ENCODE results near the gene EPG5.
"Not testable (repeated sequence)": the region's sequence is repeated elsewhere in the genome, so short reads cannot be mapped to it uniquely, and the experiment has no call there.

EPG5 gene

DNA sequence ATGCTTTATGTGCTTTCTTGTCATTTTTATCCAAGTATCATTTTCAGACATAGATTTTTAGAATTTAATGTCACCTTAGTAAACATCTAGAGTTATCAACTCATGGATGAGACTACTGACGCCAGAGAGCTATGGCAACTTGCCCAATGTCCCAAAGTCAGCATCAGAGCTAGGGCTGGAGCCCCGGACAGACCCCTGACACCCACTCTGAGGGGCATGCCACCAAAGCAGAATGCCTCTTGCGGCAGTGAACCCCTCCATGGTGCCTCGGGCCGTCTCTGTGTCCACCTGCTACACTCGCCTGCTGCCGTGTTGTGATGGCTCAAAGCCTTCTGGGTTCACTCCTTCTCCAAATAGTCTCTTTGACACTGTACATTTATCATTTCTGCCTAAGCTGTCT is 136.2 kb downstream of the EPG5 start:
- no peak overlapping the region for H3K27ac ChIP-seq
- no peak for TF ChIP-seq ZFX (IDR thresholded peaks at IDR 0.05; ENCODE audit: borderline replicate concordance)
- TF ChIP-seq, protein P1, sequence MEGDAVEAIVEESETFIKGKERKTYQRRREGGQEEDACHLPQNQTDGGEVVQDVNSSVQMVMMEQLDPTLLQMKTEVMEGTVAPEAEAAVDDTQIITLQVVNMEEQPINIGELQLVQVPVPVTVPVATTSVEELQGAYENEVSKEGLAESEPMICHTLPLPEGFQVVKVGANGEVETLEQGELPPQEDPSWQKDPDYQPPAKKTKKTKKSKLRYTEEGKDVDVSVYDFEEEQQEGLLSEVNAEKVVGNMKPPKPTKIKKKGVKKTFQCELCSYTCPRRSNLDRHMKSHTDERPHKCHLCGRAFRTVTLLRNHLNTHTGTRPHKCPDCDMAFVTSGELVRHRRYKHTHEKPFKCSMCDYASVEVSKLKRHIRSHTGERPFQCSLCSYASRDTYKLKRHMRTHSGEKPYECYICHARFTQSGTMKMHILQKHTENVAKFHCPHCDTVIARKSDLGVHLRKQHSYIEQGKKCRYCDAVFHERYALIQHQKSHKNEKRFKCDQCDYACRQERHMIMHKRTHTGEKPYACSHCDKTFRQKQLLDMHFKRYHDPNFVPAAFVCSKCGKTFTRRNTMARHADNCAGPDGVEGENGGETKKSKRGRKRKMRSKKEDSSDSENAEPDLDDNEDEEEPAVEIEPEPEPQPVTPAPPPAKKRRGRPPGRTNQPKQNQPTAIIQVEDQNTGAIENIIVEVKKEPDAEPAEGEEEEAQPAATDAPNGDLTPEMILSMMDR (IDR thresholded peaks at IDR 0.05): no peak

DNA sequence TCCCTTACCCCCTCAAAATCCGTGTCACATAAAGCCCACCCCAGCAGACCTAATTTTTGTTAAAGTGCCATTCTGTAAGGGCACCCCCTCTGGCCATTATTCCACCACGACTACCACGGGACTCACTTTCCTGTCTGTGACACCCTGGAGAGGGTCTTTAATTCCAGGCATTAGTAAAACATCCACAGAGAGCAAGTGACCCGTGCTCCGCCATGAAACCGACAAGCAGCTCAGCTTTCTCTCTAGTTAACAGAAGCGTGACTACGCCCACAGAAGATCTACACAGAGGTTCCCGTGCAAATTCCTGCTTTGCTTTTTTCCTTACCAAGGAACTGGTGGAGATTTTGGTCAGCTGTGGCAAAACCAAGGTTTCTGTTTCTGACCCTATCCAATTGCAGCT is 137.3 kb downstream of the EPG5 start:
- no peak overlapping the region for H3K27ac ChIP-seq
- no peak for TF ChIP-seq ZFX (IDR thresholded peaks at IDR 0.05; ENCODE audit: borderline replicate concordance)
- TF ChIP-seq, protein P1 (IDR thresholded peaks at IDR 0.05): no peak

DNA sequence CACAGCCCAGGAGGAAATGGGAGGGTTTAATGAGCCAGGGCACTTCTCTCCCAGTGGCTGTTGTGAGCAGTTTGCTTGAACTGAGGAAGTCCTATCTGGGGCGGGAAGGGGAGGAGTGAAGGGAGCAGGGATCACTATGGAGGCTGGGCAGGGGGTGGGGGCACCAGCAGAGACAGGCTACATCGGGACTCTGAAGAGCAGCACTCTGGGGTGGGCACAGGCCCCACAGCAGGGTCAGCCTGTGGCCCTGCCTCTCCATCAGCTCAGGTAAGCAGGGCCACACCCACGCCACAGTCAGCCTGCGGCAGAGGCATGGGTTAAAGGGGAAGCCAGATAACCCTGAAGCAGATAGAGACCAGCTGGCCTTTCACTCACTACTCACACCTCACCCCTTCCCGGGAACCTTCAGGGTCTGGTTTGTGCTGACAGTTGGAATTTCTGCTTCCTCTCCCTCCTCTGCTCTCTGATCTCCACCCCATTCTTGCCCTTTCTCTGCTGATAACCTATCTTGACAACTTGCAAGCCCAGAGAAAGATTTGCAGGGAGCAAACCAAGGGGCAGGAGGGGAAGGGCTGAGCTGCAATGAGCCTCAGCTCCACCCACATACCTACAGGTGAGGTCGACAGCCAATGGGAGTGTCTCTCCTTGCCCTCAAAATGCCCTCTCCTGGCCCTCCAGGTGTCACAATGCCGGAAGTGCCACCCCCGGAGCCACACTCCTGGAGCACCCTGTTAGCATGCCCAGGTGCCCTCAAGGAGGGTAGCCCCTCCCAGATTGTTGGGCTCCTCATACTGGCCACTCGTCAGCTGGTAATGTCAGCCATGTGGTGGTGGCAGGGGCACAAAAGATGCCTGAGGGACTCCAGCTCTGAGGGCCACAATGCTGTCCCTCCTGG is 138.0 kb downstream of the EPG5 start:
- H3K27ac ChIP-seq: no peak overlapping the region

DNA sequence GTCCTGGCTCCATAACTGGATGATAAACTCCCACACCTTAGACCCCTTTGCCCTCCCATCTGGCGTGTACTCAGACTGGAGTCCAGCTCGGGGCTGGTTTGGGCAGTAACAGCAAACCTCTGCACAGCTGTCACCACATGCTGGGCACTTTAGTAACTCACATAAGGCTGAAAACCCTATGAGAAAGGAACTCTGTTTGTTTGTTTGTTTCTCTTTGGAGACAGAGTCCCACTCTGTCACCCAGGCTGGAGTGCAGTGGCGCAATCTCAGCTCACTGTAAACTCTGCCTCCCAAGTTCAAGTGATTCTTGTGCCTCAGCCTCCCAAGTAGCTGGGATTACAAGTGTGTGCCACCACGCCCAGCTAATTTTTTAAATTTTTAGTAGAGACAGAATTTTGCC is 140.4 kb downstream of the EPG5 start:
- not testable (repeated sequence) for H3K27ac ChIP-seq

More for the DNA sequence above, 138.0 kb downstream of the EPG5 start:
- no peak for TF ChIP-seq ZFX (IDR thresholded peaks at IDR 0.05; ENCODE audit: borderline replicate concordance)
- TF ChIP-seq, protein P1 (IDR thresholded peaks at IDR 0.05): no peak

DNA sequence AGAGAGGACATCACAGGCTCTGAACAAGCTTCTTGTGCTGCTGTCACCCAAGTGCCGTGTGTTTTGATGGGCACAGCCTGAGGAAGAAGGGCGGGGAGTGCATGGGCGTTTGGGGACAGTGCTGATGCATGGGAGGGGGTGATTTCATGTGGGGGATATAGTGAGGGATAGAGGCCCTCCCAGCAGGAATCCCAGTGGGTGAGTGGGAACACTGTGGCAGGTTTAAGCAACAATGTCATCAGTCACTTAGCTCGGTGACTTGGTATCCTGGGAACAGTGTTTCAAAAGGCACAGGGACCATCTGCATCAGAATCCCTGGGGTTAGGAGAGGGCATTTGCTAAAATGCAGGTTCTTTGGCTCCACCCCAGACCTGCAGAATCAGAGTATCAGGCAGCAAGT is 141.0 kb downstream of the EPG5 start:
- no peak overlapping the region for H3K27ac ChIP-seq
- TF ChIP-seq, protein P1 (IDR thresholded peaks at IDR 0.05): no peak
- no peak for TF ChIP-seq ZFX (IDR thresholded peaks at IDR 0.05; ENCODE audit: borderline replicate concordance)

DNA sequence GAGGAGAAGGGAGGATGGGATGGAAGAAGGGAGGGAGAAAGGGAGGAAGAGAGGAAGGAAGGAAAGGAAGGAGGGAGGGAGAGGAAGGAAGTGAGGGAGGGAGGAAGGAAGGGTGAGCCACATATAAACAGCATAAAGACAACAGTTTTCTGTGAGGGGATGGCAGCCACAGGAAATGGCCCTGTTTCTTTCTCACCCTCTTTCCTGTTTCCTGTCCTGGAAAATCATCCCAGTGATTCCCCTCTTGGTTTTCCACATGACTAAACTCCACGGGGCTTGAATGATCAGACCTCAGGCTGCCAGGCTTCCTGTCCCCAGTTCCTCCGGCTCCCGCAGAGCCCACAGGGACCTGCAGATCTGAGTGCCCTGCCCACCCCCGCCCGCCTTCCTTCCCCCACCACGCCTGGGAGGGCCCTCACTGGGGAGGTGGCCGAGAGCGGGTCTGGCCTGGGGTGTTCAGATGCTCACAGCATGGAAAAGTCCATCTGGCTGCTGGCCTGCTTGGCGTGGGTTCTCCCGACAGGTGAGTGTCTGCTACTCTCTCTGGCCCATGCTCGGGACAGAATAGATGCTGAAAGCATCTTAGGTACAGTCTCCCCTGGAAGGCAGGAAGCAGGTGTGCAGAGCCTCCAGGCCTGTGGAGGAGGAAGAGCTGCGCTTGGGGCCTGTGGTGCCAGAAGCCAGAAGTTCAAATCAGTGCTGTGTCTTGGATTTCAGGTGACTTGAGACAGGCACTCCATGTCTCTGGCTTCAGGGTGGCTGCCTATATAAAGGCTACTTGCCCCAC is 141.7 kb downstream of the EPG5 start, which contains the start of gene SIGLEC15:
Gene SIGLEC15, plus strand, starts transcription at position 418 of the 787 bp plus-strand sequence. Its CDS starts 54 bp downstream, at position 472.
- H3K27ac ChIP-seq: no peak within 1 kb of the TSS
- TF ChIP-seq ZFX (IDR thresholded peaks at IDR 0.05; ENCODE audit: borderline replicate concordance): no peak
- TF ChIP-seq, protein P1 (IDR thresholded peaks at IDR 0.05): no peak

DNA sequence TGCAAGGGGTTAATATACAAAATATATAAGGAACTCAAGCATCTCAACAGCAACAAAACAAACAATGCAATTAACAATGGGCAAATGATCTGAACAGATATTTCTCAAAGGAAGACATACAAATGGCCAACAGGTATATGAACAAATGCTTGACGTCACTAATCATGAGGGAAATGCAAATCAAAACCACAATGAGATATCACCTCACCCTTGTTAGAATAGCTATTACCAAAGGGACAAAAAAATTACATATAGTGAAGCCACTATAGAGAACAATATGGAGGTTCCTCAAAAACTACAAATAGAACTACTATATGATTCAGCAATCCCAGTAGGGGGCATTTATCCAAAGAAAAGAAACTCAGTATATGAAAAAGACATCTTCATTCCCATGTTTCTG is 145.4 kb downstream of the EPG5 start:
- TF ChIP-seq, protein P1 (IDR thresholded peaks at IDR 0.05): no peak
- no peak for TF ChIP-seq ZFX (IDR thresholded peaks at IDR 0.05; ENCODE audit: borderline replicate concordance)
- H3K27ac ChIP-seq: no peak overlapping the region
